Duodenal mucosa (tissue), 2 donors: Measurements from ENCODE around the gene ZBTB5.

Experiments
- H3K27ac ChIP-seq: one replicate; pipeline ENCODE4 v1.7.0; 2013; ENCODE audit warnings: low read depth, low read length
- H3K27me3 ChIP-seq, 2 donors: one replicate each; pipeline ENCODE4 v1.7.0; 2013; ENCODE audit warnings: low read length in 2 of 2, control low read depth in 1 of 2; ENCODE audit not compliant: insufficient read depth in 2 of 2, control insufficient read depth in 1 of 2
- H3K36me3 ChIP-seq, 2 donors: one replicate each; pipeline ENCODE4 v1.7.0; 2013; ENCODE audit warnings: low read length in 2 of 2, control low read depth in 1 of 2; ENCODE audit not compliant: insufficient read depth in 2 of 2, control insufficient read depth in 1 of 2
- H3K4me1 ChIP-seq, 2 donors: one replicate each; pipeline ENCODE4 v1.7.0; 2013; ENCODE audit warnings: low read length in 2 of 2, control low read depth in 1 of 2; ENCODE audit not compliant: insufficient read depth in 2 of 2, control insufficient read depth in 1 of 2
- H3K4me3 ChIP-seq, 2 donors: one replicate each; pipeline ENCODE4 v1.7.0; 2013; ENCODE audit warnings: low read length in 2 of 2, low read depth in 1 of 2
- H3K9ac ChIP-seq, 2 donors: one replicate each; pipeline ENCODE4 v1.7.0; 2013; ENCODE audit warnings: low read length in 2 of 2, low read depth in 1 of 2
- H3K9me3 ChIP-seq, 2 donors: one replicate each; pipeline ENCODE4 v1.7.0; 2013; ENCODE audit warnings: low read length in 2 of 2, control low read depth in 1 of 2; ENCODE audit not compliant: control insufficient read depth in 1 of 2

ZBTB5 gene

GRCh38 chr9:37441776-37442370 lies 23.4 kb downstream of the ZBTB5 start:
- H3K9me3 ChIP-seq, result no peaks in the 10 kb centered on the region
- no peak overlapping the region for H3K4me3 ChIP-seq
- H3K27me3 ChIP-seq, result no peaks in the 10 kb centered on the region
- no peak overlapping the region for H3K9ac ChIP-seq
- no peak overlapping the region for H3K27ac ChIP-seq
- peaks cover 18 to 58% of the 10 kb centered on the region in 2 donors for H3K36me3 ChIP-seq
- peaks cover 21 to 23% of the 10 kb centered on the region in 2 donors for H3K4me1 ChIP-seq

DNA sequence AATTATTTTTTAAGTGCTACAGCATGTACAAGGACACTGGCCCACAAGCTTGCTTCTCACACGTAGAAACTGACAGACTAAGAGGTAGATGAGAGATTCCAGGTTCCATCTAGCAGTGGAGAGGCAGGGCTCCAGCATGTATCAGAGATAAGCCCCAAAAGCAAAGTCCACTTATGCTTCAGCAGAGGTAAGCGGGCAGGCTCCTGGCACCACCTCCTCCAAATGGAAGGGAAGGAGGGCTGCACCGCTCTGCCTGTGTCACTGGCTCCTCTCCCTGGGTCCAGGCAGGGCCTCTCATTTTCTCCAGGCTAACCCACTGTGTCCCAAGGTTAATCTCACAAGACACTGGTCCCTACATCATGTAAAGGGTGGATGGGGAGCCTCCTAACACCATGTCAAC lies 26.9 kb downstream of the ZBTB5 start:
- Histone ChIP-seq H3K27ac (no peak overlapping the region), H3K4me3 (no peak overlapping the region), H3K9me3 (no peaks in the 10 kb centered on the region), H3K4me1 (peaks cover 9 to 10% of the 10 kb centered on the region in 2 donors), H3K36me3 (peaks cover 21 to 93% of the 10 kb centered on the region in 2 donors), H3K9ac (no peak overlapping the region), H3K27me3 (no peaks in the 10 kb centered on the region)

DNA sequence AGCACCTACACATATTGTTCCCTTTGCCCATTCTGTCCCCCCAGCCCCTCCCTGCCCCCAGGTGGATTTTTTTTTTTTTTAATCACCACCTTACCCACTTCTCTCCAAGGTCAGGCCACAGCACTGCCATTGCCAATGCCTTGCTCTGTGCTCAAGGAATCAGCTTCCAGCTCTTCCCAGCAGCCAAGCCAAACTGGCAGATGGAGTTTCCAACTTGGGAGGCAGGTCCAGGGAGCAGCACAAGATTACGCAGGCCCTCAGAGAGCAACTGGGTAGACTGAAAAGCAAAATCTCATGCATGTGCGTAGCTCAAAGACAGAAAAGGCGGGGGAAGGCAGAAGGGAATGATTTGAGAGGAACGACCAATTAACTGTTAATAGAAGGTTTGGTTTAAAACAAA lies 27.6 kb downstream of the ZBTB5 start:
- H3K27me3 ChIP-seq, result no peaks in the 10 kb centered on the region
- H3K4me3 ChIP-seq, result no peak overlapping the region
- peaks cover 9 to 10% of the 10 kb centered on the region in 2 donors for H3K4me1 ChIP-seq
- no peak overlapping the region for H3K27ac ChIP-seq
- peaks cover 21 to 95% of the 10 kb centered on the region in 2 donors for H3K36me3 ChIP-seq
- H3K9me3 ChIP-seq, result no peaks in the 10 kb centered on the region
- no peak overlapping the region for H3K9ac ChIP-seq

GRCh38 chr9:37437010-37437409 lies 28.2 kb downstream of the ZBTB5 start:
- no peak overlapping the region for H3K9ac ChIP-seq
- H3K36me3 ChIP-seq, result peaks cover 23 to 91% of the 10 kb centered on the region in 2 donors
- no peaks in the 10 kb centered on the region for H3K27me3 ChIP-seq
- no peak overlapping the region for H3K27ac ChIP-seq
- no peaks in the 10 kb centered on the region for H3K9me3 ChIP-seq
- peaks cover 9 to 10% of the 10 kb centered on the region in 2 donors for H3K4me1 ChIP-seq
- H3K4me3 ChIP-seq, result no peak overlapping the region

DNA sequence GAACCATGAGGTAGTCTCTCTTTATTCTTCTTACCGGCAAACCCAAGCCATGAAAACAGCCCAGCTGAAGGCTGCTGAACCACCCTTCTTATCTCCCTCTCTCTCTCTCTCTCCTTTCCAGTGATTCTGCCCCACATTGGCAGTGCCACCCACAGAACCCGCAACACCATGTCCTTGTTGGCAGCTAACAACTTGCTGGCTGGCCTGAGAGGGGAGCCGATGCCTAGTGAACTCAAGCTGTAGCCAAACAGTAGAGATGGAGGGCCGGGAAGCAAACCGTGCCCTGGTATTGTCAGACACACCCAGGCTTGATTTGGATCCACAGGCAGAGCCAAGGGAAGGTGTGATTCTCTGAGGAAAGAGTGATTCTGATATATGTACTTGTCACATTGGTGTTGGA lies 28.7 kb downstream of the ZBTB5 start:
- H3K9ac ChIP-seq, result no peak overlapping the region

GRCh38 chr9:37433867-37434371 lies 31.3 kb downstream of the ZBTB5 start:
- peaks cover 31 to 91% of the 10 kb centered on the region in 2 donors for H3K36me3 ChIP-seq
- H3K4me3 ChIP-seq, result no peak overlapping the region
- no peak overlapping the region for H3K9ac ChIP-seq
- no peaks in the 10 kb centered on the region for H3K9me3 ChIP-seq
- H3K4me1 ChIP-seq, result peaks cover 14 to 18% of the 10 kb centered on the region in 2 donors
- H3K27ac ChIP-seq, result no peak overlapping the region
- H3K27me3 ChIP-seq, result no peaks in the 10 kb centered on the region

More for the DNA sequence above, 28.7 kb downstream of the ZBTB5 start:
- Histone ChIP-seq H3K9me3 (no peaks in the 10 kb centered on the region), H3K4me3 (no peak overlapping the region), H3K27me3 (no peaks in the 10 kb centered on the region), H3K27ac (no peak overlapping the region), H3K4me1 (peaks cover 9 to 10% of the 10 kb centered on the region in 2 donors), H3K36me3 (peaks cover 25 to 91% of the 10 kb centered on the region in 2 donors)

GRCh38 chr9:37432020-37432419 lies 33.2 kb downstream of the ZBTB5 start:
- Histone ChIP-seq H3K4me1 (peaks cover 4 to 7% of the 10 kb centered on the region in 2 donors), H3K36me3 (peaks cover 33 to 93% of the 10 kb centered on the region in 2 donors), H3K9ac (no peak overlapping the region), H3K4me3 (no peak overlapping the region), H3K9me3 (no peaks in the 10 kb centered on the region), H3K27me3 (no peaks in the 10 kb centered on the region), H3K27ac (no peak overlapping the region)

DNA sequence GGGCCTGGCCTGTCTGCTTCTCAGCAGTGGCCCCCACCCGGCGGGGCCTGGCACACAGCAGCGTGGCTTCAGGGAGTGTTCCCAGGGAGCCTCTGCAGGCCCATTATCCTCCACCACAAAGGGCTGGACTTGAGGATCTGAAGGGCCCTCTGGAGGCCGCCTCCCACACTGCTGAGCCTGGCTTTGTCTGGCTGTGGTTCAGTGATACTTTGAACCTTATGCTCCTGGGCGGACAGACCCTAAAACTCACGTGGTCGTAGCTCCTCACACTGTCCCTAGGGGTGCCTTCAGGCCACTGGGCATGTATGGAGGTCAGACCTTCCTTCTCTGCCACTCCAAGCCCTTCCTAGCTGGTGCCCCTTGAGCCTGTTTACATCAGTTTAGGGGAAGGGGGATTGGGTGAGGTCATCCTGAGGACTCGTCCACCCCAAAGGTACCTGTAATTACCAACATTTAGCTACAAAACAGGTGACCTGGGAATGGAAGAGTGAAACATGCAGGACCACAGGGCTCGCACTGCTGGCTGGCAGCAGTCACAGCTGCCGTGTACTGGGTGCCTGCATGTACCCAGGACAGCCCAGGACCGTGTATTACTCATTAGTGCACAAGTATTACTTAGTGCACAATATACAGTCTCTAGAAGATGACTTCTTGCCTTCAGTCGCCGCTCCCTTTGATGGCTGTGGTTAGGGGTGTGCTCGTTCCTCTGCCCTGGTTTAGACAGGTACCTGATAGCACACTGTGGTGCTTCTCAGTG lies 34.2 kb downstream of the ZBTB5 start:
- Histone ChIP-seq H3K36me3 (peaks cover 33 to 93% of the 10 kb centered on the region in 2 donors), H3K4me1 (peaks cover 4 to 7% of the 10 kb centered on the region in 2 donors), H3K9ac (no peak overlapping the region), H3K9me3 (no peaks in the 10 kb centered on the region), H3K27ac (no peak overlapping the region), H3K4me3 (no peak overlapping the region), H3K27me3 (no peaks in the 10 kb centered on the region)

DNA sequence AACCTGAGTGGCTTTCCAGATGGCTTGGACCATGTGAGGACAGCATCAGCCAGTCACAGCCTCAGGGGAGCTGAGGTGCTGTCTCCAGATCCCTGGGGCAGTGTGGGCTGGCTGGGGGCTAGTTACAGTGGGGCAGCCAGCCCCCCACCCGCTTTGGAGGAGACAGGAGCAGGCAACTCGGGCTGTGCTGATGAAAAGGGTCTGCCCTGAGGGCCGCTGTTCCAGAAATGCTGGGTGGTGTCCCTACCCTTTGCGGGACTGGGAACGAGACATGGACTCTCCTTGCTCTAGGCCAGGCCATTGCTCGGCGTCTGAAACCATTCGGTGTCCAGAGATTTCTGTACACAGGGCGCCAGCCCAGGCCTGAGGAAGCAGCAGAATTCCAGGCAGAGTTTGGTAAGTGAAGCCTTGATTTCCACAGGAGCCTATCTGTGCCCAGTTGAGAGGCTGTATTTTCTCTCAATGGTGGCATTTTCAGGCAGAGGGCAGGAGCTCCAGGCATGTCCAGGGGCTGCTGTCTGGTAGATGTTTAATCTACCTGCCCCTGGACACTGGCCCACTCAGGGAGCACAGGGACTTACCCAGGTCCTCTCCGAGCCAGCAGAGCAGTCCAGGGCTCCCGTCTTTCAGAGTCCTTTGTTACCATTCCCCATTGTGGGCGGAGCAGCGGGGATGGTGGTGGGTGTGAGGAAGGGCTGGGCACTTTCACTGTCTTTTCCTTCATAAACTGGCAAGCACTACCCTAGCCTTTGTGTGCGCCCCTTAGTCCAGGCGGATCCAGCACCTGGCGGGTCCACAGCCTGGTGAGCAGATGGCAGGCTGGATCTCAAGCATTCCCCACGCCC lies 35.6 kb downstream of the ZBTB5 start:
- Histone ChIP-seq H3K9me3 (no peaks in the 10 kb centered on the region), H3K27me3 (no peaks in the 10 kb centered on the region), H3K9ac (no peak overlapping the region), H3K27ac (no peak overlapping the region), H3K4me1 (peaks cover 12 to 15% of the 10 kb centered on the region in 2 donors), H3K4me3 (no peak overlapping the region), H3K36me3 (peaks cover 33 to 83% of the 10 kb centered on the region in 2 donors)
